Natural killer cell treated with Interleukin-12 subunit alpha and Interleukin-12 subunit beta and Interleukin-15 and Interleukin-18, amount 100 ng/mL, for 72 hours (primary cell): ENCODE data around the gene GEMIN2. TPM values are rescaled to one million over a fixed set of nuclear protein-coding genes. Genes with fewer than 3 reads are reported as not detected.
A peak's percentile ranks its signal among the peaks of the same experiment; 100 is the strongest.
"Not testable (repeated sequence)": the region's sequence is repeated elsewhere in the genome, so short reads cannot be mapped to it uniquely, and the experiment has no call there.

Experiments used
- ATAC-seq, 2 donors: fragments of 150-1000 bp; cut with Tn5 transposase in 1 of 2; sonication (Bioruptor Pico), chemical (Tn5 transposase) in 1 of 2; 2 replicates each; pipeline ENCODE4 v1.10.0; 2021
- DNase-seq: peaks from one replicate; pipeline ENCODE4 v3.0.0; 2022; ENCODE audit warnings: low spot score
- H3K27ac Mint-ChIP-seq, 2 donors: 1 replicate in 1 of 2; 2 replicates in 1 of 2; pipeline ENCODE4 v1.8.0; 2022; ENCODE audit warnings: mixed read lengths in 2 of 2, mild to moderate bottlenecking in 1 of 2, moderate library complexity in 1 of 2
- H3K27me3 Mint-ChIP-seq, 2 donors: 1 replicate in 1 of 2; 2 replicates in 1 of 2; pipeline ENCODE4 v1.8.0; 2022; ENCODE audit warnings: mixed read lengths in 2 of 2
- H3K36me3 Mint-ChIP-seq: one replicate; pipeline ENCODE4 v1.8.0; 2022; ENCODE audit warnings: mixed read lengths
- H3K4me1 Mint-ChIP-seq, 2 donors: 1 replicate in 1 of 2; 2 replicates in 1 of 2; pipeline ENCODE4 v1.8.0; 2022; ENCODE audit warnings: low read depth in 2 of 2, mixed read lengths in 2 of 2, mild to moderate bottlenecking in 1 of 2
- H3K4me3 Mint-ChIP-seq: one replicate; pipeline ENCODE4 v1.8.0; 2022; ENCODE audit warnings: mixed read lengths
- H3K9me3 Mint-ChIP-seq: 2 replicates; pipeline ENCODE4 v1.8.0; 2022; ENCODE audit warnings: mixed read lengths
- total RNA-seq, 2 donors: library from RNA; stranded (reverse); gene quantifications; one replicate each; pipeline ENCODE4 v1.2.3, GENCODE V29; 2022

GEMIN2 gene
- total RNA-seq, 2 donors from 2014 or later = 15.6 to 29.7 TPM

- ATAC-seq = no peak
- H3K27ac Mint-ChIP-seq = peak overlapping the region; percentile 94 to 100
- H3K9me3 Mint-ChIP-seq = no peaks in the 10 kb centered on the region
- H3K4me1 Mint-ChIP-seq = peaks cover 26 to 32% of the 10 kb centered on the region in 2 donors
- H3K4me3 Mint-ChIP-seq = peak overlapping the region; percentile 87
- H3K27me3 Mint-ChIP-seq = no peaks in the 10 kb centered on the region
- peaks cover 27% of the 10 kb centered on the region for H3K36me3 Mint-ChIP-seq
- no peak for DNase-seq
Measured at GRCh38 chr14:39176263-39177167, 62.4 kb downstream of the GEMIN2 start.

DNA sequence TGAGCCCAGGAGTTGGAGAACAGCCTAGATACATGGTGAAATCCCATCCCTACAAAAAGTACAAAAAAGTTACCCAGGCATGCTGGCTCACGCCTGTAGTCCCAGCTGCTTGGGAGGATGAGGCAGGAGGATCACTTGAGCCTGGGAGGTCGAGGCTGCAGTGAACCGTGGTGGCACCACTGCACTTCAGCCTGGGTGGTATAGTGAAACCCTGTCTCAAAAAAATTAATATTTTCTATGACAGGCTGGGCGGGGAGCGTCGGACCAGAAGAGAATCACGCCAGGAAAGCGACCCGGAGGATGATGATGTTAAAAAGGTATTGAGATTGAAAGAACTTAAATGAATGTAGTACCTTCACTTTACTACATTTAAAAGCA lies 63.0 kb downstream of the GEMIN2 start:
- Mint-ChIP-seq H3K36me3 (peaks cover 27% of the 10 kb centered on the region), H3K27ac (peak overlapping the region; percentile 94 to 100), H3K27me3 (no peaks in the 10 kb centered on the region), H3K4me1 (peaks cover 26 to 32% of the 10 kb centered on the region in 2 donors), H3K9me3 (no peaks in the 10 kb centered on the region), H3K4me3 (peak overlapping the region; percentile 87)
- no peak for DNase-seq
- no peak for ATAC-seq

- Mint-ChIP-seq H3K9me3 (no peaks in the 10 kb centered on the region), H3K27ac (peak overlapping the region; percentile 19 to 35), H3K4me1 (peaks cover 25 to 30% of the 10 kb centered on the region in 2 donors), H3K27me3 (no peaks in the 10 kb centered on the region), H3K4me3 (peak overlapping the region; percentile 8), H3K36me3 (peaks cover 27% of the 10 kb centered on the region)
- DNase-seq = no peak
- ATAC-seq = no peak
Measured at GRCh38 chr14:39179042-39179441, 64.9 kb downstream of the GEMIN2 start.

GRCh38 chr14:39180553-39180952 lies 66.4 kb downstream of the GEMIN2 start:
- no peak overlapping the region for H3K27ac Mint-ChIP-seq
- H3K9me3 Mint-ChIP-seq = no peaks in the 10 kb centered on the region
- no peak for ATAC-seq
- H3K4me1 Mint-ChIP-seq = peaks cover 18 to 24% of the 10 kb centered on the region in 2 donors
- H3K36me3 Mint-ChIP-seq = peaks cover 27% of the 10 kb centered on the region
- no peak for DNase-seq
- no peak overlapping the region for H3K4me3 Mint-ChIP-seq
- no peaks in the 10 kb centered on the region for H3K27me3 Mint-ChIP-seq

- no peaks in the 10 kb centered on the region for H3K27me3 Mint-ChIP-seq
- ATAC-seq (no peak), DNase-seq (no peak)
- H3K36me3 Mint-ChIP-seq = peaks cover 21% of the 10 kb centered on the region
- H3K4me1 Mint-ChIP-seq = peaks cover 15 to 19% of the 10 kb centered on the region in 2 donors
- no peak overlapping the region for H3K27ac Mint-ChIP-seq
- no peak overlapping the region for H3K4me3 Mint-ChIP-seq
- H3K9me3 Mint-ChIP-seq = no peaks in the 10 kb centered on the region
Measured at GRCh38 chr14:39181026-39181692, 67.0 kb downstream of the GEMIN2 start.

- Mint-ChIP-seq H3K4me1 (peaks cover 15 to 19% of the 10 kb centered on the region in 2 donors), H3K9me3 (no peaks in the 10 kb centered on the region), H3K36me3 (peaks cover 21% of the 10 kb centered on the region), H3K27ac (no peak overlapping the region), H3K4me3 (no peak overlapping the region), H3K27me3 (no peaks in the 10 kb centered on the region)
- DNase-seq (no peak), ATAC-seq (no peak)
Measured at GRCh38 chr14:39181693-39182047, 67.5 kb downstream of the GEMIN2 start.

- H3K4me3 Mint-ChIP-seq = no peak overlapping the region
- H3K9me3 Mint-ChIP-seq = no peaks in the 10 kb centered on the region
- H3K4me1 Mint-ChIP-seq = peaks cover 12 to 17% of the 10 kb centered on the region in 2 donors
- peaks cover 15% of the 10 kb centered on the region for H3K36me3 Mint-ChIP-seq
- no peaks in the 10 kb centered on the region for H3K27me3 Mint-ChIP-seq
- peak overlapping the region in 1 of 2 donors; percentile 8 for H3K27ac Mint-ChIP-seq
- ATAC-seq = no peak
- no peak for DNase-seq
Measured at GRCh38 chr14:39182770-39183684, 68.9 kb downstream of the GEMIN2 start.

DNA sequence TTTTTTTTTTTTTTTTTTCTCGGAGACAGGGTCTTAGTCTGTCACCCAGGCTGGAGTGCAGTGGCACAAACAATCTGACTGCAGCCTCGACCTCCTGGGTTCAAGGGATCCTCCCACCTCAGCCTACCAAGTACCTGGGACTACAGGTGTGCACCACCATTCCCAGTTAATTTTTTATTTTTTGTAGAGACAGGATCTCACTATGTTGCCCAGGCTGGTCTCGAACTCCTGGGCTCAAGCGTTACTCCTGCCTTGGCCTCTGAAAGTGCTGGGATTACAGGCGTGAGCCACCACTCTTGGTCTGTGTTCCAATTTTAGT lies 69.5 kb downstream of the GEMIN2 start:
- DNase-seq, H3K9me3 Mint-ChIP-seq, ATAC-seq, H3K27me3 Mint-ChIP-seq, H3K4me3 Mint-ChIP-seq: not testable (repeated sequence)
- peak overlapping the region in 1 of 2 donors; percentile 8 for H3K27ac Mint-ChIP-seq
- H3K4me1 Mint-ChIP-seq = peaks cover 12 to 20% of the 10 kb centered on the region in 2 donors
- peaks cover 14% of the 10 kb centered on the region for H3K36me3 Mint-ChIP-seq

- ATAC-seq (no peak), DNase-seq (no peak)
- H3K27me3 Mint-ChIP-seq = no peaks in the 10 kb centered on the region
- H3K36me3 Mint-ChIP-seq = peaks cover 7% of the 10 kb centered on the region
- H3K27ac Mint-ChIP-seq = peak overlapping the region; percentile 26 to 38
- peaks cover 4 to 13% of the 10 kb centered on the region in 2 donors for H3K4me1 Mint-ChIP-seq
- H3K9me3 Mint-ChIP-seq = no peaks in the 10 kb centered on the region
- H3K4me3 Mint-ChIP-seq = no peak overlapping the region
Measured at GRCh38 chr14:39184628-39185255, 70.6 kb downstream of the GEMIN2 start.

DNA sequence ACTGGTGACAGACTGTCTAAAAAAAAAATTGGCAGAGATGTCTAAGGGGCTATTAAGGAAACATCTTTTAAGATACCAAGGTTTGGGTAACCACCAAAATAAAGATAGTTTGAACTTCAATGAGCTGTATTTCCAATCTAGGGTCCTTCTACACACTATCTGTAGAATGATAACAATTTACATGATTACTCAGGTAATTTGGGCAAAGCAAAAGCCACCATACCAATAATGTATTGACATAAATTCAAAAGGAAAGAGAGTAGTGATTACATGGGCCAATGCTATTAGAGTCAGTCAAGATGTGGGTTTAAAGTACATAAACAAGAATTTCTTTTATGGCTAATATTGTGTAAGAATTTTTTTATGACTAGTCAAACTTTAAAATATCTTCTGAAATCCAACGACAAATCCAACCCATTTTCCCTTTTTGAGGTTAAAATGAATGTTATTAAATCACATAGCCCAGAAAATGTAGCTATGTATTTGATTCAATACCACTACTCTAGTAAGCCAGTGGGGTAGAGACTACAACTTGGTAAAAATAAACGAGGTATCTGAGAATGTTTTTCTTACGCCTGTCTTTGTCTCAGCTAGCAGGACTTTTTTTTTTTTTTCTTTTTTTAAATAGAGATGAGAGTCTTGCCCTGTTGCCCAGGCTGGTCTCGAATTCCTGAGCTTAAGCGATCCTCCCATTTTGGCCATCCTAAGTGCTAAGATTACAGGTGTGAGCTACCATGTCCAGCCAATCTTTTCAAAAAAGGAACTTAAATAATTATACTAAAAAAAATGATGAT lies 71.3 kb downstream of the GEMIN2 start:
- DNase-seq = no peak
- H3K27ac Mint-ChIP-seq = peak overlapping the region; percentile 26 to 38
- no peaks in the 10 kb centered on the region for H3K27me3 Mint-ChIP-seq
- H3K36me3 Mint-ChIP-seq = peaks cover 7% of the 10 kb centered on the region
- no peak for ATAC-seq
- no peaks in the 10 kb centered on the region for H3K9me3 Mint-ChIP-seq
- no peak overlapping the region for H3K4me3 Mint-ChIP-seq
- peaks cover 4 to 13% of the 10 kb centered on the region in 2 donors for H3K4me1 Mint-ChIP-seq
